Measurements from ENCODE around the gene AUH. TPM values are rescaled to one million over a fixed set of nuclear protein-coding genes. Genes with fewer than 3 reads are reported as not detected.

Gene AUH
- total RNA-seq, 1 experiment from 2014 or later: 14.1 TPM

DNA sequence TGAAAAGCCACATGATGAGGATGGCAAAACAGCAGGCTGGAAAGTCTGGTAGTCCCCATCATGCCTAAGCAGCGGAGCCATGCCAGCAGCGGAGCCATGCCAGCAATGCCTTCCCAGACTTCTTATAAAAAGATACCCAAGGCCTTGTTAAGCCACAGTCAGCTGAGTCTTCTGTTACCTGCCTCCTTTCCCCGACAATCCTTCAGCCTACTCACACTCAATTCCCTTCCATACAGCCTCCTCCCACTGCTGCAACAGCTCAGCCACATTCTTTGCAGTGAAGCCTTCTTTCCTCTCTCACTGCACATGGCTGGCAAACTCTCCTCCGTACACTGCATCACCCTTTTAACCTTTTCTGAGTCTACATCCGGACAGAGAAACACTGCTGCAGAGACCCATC lies 114.9 kb downstream of the AUH start:
- DNase-seq (ENCODE audit: low spot score): no peak

DNA sequence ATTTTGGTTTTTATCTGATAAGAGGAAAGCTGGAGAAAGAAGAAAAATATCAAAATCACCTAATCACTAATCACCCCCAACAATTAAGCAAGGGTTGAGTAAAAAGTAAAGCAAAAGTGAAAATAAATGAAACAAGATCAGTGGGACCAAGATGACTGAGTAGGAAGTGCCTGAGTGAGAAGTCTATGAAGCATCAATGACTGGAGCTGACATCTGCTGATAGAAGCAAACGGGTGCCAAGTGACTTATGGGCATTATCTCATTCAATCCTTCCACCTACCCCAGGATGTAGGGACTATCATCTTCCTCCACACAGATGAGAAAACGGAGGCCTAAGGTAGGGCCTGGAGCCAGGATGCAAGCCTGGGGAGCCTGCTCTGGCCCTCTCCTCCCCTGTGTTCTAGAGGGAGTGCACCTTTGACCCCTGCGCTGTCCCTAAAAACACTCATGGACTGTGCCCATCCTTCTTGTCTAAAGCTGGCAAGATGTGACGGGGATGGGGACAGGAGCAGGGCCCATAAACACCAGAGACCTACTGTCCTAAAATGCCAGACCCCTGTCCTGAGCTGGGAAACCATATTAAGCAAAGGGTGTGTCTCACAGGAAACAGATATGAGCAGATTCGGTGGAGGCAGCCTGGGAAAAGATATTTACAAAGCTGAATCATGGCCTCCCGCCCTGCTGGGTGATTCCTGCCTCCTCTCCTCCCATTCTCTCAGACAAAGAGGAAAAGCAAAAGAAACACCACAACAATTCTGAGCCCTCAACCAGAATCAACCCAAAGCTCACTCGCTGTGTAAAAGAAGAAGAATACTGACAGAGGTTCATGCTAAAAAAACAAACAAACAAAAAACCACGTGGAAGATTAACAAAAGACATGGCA lies 116.0 kb downstream of the AUH start:
- peak; percentile 85 for DNase-seq (ENCODE audit: low spot score)

DNA sequence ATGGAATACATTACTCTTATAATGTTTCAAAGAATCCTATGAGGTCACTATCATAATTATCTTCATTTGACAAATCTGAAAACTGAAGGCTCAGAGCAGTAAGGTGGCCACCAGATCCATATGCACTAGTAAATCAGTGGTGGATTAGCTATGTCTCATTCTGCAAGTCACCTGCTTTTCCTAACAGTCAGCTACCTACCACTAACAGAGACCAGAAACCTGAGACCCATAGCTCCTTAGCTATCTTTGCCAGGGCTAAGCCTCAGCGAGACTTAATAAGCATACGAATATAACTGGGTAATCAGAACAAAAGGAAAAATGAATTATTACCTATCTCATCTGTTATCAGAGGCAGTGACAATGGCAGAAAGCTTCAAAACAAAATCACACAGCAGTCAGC lies 118.7 kb downstream of the AUH start:
- DNase-seq (ENCODE audit: low spot score): no peak

DNA sequence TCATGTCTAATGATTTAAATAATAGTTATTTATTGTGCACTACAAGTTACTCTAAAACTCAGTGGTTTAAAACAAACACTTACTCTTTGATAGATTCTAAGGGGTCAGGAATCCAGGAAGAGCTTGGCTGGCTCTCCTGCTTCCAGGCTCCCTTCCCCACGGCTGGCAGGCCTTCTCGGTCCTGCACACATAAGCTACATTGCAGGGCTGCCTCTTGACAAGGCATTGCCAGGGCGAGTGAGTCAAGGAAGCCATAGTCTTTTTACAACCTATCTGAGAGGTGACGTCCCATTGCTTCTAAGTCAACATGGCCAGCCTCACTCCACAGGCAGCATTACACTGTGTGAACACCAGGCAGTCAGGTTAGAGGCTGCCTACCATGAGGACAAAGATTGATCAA lies 119.8 kb downstream of the AUH start:
- DNase-seq (ENCODE audit: low spot score): no peak

DNA sequence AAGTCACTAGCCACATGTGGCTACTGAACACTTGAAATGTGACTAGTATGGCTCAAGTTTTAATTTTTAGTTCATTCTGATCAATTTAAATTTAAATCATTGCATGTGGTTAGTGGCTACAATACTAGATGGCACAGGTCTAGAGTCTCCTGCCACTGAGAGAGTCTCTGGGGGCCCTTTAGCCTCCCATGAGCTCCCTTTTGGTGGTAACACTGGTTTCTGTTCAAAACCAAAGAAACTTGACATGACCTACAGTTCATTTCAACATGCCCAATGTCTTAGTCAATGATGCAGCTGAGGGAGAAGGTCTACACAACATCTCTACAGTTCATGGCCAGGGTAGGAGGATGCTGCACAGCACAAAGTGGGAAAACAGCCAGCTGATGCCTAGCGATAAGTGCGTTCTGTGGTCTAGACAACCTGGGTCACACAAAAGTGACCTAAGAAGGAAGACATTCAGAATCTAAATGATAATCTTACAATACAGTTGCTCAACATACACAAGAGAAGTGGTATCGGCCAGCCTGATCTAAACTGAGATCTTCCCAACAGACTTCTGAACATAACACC lies 121.0 kb downstream of the AUH start:
- no peak for DNase-seq (ENCODE audit: low spot score)

DNA sequence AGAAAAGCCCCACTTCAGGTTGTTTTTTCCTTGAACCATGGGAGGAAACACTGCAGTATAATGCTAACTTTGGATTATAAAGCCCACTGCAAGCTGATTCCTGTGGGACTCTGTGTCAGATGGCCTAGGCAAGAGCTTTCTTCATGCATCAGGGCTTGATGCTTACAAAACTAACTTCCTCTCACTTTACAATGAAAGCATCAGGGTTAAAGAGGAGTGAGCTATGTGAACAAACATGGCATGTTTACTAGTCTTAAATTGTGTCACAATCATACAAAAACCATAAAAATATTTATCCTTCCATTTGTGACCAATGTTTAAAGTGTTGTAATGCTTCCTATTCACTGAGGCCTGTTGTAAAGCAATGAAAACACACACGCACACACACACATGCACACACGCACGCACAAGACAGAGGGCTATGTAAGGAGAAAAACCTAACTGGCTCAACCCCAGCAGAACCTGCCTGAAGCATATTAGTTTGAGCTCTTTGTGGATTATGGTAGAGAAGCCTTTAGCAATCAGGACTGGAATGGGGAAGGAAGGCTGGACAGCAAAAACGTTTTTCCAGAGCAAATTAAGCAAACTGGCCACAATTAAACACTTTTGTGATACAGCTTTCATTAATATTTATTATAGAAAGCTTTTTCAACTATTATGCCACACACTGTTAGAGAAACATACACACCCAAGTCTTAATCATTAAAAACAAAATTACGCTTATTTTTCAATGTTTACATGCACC lies 122.2 kb downstream of the AUH start:
- DNase-seq (ENCODE audit: low spot score): no peak

DNA sequence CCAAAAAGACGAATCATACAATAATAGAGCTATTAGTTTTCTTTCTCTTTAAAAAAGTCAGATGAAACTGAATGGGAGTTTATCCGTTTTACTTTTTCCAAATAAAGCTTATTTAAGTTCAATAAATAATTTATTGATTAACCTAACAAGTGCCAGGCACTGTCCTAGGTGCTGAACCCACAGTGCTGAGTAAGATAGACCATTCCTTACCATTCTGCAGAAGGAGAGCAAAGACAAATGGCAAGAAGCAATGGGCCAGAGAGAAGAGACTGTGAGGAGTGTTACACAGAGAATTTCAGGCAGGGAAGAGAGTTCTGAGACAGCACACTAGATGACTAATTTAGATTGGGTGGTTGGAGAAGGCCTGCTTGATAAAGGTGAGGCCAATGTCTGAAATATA lies 127.2 kb downstream of the AUH start:
- DNase-seq (ENCODE audit: low spot score): no peak

DNA sequence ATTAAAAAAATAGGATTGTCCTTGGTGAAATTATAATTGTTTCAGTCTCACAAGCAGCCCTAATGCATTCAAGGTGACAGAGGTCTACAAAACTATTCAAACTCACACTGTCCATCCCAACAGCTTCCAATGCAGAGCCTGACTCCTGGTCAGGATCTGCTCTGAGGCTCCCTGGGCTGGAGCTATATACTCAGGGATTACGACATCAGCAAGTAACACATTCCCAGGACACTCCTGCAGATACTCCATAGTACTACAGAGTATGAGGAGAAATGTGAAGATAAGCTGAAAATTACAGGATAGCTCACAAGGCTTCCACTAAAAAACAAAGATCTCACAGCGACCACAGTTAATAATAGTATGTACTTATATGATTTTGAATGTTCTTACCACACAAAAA lies 130.1 kb downstream of the AUH start:
- DNase-seq (ENCODE audit: low spot score): no peak

DNA sequence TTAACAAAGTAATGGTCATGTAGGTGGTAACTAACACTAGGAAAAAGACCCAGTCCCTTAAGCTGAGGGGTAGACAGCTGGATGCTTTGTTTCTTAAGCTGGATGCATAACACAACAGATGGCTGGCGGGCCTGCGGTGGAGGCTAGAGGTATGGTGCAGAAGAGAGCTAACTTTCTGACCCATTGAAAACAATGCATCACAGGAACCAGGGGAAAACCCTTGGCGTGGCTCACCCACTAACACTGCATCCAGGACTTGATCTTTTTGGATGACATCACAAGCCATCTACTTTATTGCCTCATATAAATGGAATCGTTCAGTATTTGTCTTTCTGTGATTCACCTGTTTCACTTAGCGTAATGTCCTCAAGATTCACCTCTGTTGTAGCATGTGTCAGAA lies 138.7 kb downstream of the AUH start:
- no peak for DNase-seq (ENCODE audit: low spot score)

DNA sequence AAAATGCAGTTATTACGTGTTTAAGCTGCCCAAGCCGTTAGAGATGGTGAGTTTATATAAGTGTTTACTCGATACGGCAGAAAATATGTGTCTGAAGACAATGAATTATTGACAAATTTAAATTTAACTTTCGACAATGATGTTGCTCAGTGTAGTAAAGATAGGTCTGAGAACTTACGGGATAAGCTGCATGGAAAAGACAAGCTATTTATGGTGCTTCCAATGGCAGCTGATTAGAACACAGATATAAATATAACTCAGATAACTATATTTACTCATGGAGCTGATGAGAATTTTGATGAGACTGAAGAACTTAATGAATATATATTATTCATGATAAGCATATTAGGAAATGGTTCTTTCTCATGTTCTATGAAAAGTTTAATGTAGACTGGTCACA lies 139.3 kb downstream of the AUH start:
- DNase-seq (ENCODE audit: low spot score): no peak

DNA sequence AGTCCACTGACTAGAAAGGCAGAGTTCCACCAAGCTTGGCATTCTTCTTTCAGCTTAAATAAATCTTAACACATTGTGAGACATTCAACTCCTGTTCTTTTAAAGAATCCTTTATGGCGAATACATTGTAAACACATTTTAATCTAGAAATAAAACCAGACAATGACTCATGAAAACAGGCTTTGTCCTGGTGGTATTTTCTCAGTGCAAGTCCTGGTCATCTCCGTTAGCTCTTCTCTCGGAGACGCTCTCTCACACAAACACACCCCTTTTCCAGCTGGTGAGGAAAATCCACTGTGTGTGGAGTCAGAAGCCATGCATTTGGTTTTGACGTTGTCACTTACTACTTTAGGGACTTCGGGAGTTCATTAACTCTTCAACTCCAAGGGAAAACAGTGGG lies 140.4 kb downstream of the AUH start:
- peak; percentile 62 for DNase-seq (ENCODE audit: low spot score)

DNA sequence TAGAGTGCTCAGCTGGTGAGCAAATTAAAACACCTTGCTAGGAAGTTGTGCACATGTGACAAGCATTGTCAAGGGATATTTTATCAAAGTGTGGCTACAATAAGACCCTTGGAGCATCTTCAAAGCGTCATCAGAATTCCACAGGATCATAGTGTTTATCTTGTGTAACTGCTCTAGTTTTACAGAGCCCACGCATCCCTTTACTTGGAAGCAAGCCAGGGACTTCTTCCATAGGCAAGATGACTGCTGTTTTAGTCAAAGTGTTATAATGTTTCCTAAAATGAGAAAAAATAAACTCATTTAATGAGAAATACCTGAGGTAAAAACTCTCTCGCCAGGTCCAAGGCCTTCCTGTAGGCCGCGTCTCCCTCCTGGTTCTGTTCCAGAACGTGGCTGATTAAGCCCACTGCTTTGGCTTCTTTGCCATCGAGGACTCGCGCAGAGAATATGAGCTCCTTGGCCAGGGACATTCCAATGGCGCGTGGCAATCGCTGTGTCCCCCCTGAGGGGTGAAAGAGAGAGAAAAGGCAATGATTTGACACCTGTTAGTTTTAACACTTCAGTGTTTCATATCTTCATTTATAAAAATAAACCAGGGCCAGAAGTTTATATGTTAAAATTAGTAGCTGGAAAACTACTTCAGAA lies 141.1 kb downstream of the AUH start:
- no peak for DNase-seq (ENCODE audit: low spot score)

DNA sequence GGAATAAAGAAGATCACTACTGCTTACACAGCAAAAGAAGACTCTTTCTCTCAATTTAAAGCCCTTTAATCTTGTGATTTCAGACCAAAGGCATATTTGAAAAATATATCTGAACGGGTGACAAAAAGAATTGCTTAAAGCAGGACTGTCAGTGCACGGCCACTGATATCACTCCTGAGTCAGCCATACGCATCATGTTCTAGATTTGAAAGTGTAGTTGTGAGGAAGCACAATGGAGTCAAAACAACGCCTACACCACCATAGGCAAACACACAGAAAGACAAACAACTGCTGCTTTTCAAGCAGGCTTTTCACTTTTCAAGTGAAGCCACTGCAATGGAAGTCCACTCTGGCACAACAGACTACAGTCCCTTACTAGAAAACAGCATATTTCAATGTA lies 141.7 kb downstream of the AUH start:
- no peak for DNase-seq (ENCODE audit: low spot score)

DNA sequence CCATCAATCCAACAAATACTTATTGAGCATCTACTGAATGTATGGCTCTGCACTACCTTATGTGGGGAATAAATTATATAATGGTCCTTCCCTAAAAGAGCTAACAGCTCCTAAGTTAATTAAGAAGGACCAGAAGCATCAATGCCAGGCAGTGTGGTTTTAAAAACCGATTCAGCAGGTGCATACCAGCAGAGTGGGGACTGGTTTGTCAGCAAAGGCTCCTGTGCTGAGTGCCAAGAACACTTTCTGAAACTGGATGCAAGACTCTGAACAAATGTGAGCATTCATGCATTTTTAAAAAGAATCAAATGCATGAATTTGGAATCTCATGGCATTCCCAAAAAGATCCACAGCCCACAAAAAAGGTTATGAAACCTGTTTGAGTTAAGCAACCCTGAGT lies 142.2 kb downstream of the AUH start:
- no peak for DNase-seq (ENCODE audit: low spot score)

DNA sequence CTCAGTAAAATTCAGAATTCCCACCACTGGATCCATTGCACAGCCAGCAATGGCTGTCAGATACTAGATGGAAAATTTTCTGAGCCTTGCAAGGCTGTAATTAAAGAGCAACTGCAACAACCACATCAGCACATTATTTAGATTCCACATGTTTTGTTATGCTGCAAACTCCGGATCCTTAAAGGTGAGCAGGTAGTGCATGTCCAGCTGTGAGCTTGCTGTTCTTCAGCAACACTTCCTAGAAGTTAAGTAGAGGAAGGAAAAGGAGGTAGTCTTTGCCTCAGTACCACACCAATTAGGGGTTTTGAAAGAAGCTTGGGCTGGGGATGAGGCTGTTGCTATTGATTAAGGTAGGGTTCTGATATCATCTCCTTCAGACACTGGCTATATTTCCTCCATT lies 144.3 kb downstream of the AUH start:
- DNase-seq (ENCODE audit: low spot score): no peak

DNA sequence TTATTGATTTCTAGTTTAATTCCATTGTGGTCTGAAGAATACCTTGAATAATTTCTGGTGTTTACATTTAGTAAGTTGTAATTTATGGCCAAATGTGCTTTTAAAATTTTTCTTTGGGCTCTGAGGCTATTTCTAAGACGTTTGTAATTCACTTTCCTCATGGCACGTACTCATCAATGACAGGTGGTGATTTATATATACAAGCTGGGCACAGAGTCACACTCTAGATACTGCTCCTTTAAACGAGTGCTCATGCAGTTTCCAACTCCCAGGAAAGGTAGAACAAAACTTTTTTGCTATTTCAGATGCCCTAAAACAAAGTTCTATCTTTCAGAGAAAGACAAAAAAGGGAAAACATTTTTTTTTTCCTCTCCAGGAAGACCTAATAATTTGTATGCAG lies 146.9 kb downstream of the AUH start:
- DNase-seq (ENCODE audit: low spot score): no peak

DNA sequence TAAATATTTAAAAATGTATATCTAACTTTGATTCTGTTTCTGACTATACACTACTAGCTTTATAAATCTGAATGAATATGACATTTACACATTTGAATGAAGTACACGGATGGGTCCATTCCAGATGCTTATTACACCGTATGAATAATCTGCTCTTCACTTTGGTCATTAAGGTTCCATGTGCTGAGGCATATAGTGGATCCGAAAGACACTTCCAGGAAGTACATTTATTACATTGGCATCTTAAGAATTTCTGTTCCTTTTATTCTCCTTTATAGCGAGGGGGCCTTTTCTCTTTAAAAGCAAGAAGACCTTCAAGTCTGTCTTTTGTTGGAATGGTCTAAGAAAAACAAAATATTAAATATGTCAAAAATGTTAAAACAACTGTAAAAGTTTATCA lies 147.6 kb downstream of the AUH start:
- DNase-seq (ENCODE audit: low spot score): peak; percentile 57

DNA sequence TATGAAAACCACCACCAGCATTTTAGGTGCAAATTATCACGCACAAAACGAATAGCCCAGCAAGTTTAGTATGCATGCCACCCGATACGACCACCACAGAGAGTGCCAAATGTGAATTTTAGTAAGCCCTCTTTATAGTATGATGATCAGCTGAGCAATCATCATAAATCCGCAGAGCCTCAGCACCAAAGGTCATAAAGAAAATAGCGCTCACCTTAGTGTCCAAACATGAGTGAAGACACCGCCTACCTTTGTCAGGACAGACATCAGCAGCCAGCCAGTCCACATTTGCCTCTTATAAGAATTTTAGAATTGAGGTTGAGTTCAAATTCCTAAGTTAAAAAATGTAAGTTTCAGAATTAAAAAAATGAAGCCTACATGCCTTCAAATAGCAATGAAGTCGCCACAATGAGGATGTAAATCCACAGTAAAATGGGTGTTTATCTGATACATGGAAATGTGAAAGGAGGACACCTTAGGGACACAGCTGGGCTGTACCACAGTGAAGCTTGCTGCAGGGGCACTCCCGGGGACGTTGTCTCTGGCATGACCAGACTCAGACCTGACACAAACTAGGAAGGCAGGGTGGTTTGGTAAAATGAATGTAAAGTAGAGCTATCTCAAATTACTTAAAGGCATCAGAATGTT lies 149.0 kb downstream of the AUH start:
- DNase-seq (ENCODE audit: low spot score): no peak

DNA sequence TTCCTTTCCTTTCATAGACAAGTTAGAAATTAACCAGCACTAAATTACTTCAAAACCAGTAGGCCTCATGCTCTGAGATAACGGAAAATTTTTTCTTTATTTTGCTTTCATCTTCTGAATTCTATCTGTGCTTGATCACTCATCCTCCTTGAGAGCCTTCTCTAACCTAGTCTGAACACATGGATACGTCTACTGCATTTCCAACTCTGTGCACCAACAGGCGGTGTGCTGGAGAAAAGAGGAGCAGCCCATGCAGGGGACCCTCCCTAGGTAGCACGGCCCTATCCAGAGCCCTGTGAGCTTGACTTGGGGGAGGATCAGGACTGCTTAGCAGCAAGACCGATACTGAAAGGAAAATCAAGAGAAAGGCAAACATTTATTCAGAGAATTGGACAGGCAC lies 149.8 kb downstream of the AUH start:
- no peak for DNase-seq (ENCODE audit: low spot score)

DNA sequence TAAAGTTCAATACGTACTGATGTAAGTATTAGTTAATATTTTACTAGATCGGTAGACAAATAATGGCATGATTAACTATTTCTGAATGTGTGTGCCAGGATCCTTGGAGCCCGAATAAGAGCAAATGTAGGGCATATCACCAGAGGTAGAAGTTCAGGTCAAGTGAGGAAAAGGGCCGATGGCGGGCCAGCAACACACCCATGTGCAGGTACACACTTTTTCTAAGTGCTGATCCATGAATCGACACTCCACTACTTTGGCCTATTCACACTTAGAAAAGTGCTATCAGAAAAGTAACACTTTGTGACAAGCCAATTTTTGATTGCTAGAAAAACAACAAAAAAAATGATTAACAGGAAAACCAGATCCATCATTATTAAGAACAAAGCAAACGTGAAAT lies 150.3 kb downstream of the AUH start:
- DNase-seq (ENCODE audit: low spot score): no peak

DNA sequence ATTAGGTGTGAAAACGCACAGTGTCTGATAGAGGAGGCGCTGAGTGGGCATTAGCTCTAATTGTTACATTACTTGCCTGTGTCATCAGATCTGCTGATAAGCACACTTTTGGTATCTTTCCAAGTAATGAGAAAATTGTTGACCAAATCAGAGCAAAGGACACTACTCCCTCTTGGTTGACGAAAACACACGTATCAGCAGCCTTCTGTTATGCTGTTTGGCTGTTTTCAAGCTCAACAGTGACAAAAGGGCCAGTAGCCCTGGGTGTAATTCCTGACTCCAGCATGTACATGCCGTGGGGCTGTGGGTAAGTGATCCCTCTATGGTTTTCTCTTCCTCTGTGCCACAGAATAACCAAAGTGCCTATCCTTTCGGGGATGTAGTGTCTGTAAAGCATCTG lies 151.4 kb downstream of the AUH start:
- no peak for DNase-seq (ENCODE audit: low spot score)

DNA sequence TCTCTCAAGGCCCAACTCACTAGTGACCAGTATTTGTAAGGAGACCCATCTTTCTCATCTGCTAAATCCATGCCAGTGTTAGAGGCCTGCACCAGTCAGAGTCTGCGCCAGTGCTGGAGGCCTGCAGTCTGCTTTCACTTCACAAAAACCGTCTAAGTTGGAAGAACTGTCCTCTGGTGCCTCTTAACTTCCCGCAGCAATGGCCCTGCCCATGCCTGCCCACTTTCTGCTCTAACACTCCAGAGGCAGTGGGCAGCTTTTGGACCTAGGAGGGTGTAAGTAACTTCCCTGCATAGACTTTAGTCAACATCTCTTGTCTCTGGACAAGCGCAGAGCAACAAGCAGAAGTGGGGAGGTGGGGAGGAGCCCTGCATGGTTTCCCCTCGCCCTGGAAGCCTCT lies 152.9 kb downstream of the AUH start:
- no peak for DNase-seq (ENCODE audit: low spot score)

Data from A172 (cell line).